Heart left ventricle (tissue), 16 donors: ENCODE data around the gene MRPS23. TPM values are rescaled to one million over a fixed set of nuclear protein-coding genes. Genes with fewer than 3 reads are reported as not detected.

ENCODE experiments used
- ATAC-seq, 4 donors: fragments of 200-7000 bp; cut with Tn5 transposase; one replicate each; pipeline ENCODE4 v1.9.1; 2020 to 2022; ENCODE audit warnings: moderate library complexity in 4 of 4, mild to moderate bottlenecking in 3 of 4, moderate number of reproducible peaks in 1 of 4
- DNase-seq, 5 donors: peaks; one replicate each; pipeline ENCODE4 v3.0.0-alpha.2; 2020
- H3K27ac ChIP-seq, 12 donors: fragments of 200-600 bp; sonication (generic) in 4 of 12; one replicate each; pipeline versions ENCODE4 v1.5.0 to v1.8.0; 2016 to 2022; ENCODE audit warnings: mild to moderate bottlenecking in 2 of 12
- H3K27me3 ChIP-seq, 9 donors: fragments of 200-600 bp; sonication (generic) in 2 of 9; one replicate each; pipeline versions ENCODE4 v1.5.1 to v1.8.0; 2016 to 2022; ENCODE audit warnings: mild to moderate bottlenecking in 3 of 9
- H3K36me3 ChIP-seq, 9 donors: fragments of 200-600 bp; sonication (generic) in 2 of 9; one replicate each; pipeline versions ENCODE4 v1.5.0 to v1.8.0; 2018 to 2022; ENCODE audit warnings: mild to moderate bottlenecking in 2 of 9
- H3K4me1 ChIP-seq, 12 donors: fragments of 200-600 bp; sonication (generic) in 4 of 12; one replicate each; pipeline versions ENCODE4 v1.5.0 to v1.8.0; 2016 to 2022; ENCODE audit warnings: mild to moderate bottlenecking in 3 of 12
- H3K4me3 ChIP-seq, 12 donors: fragments of 200-600 bp; sonication (generic) in 4 of 12; one replicate each; pipeline versions ENCODE4 v1.5.0 to v1.8.0; 2017 to 2022; ENCODE audit warnings: mild to moderate bottlenecking in 9 of 12, moderate library complexity in 4 of 12
- H3K9me3 ChIP-seq, 12 donors: fragments of 200-600 bp; sonication (generic) in 4 of 12; one replicate each; pipeline versions ENCODE4 v1.5.0 to v1.8.0; 2016 to 2022; ENCODE audit warnings: mild to moderate bottlenecking in 1 of 12
- CTCF ChIP-seq, 12 donors: fragments of 200-600 bp; sonication (generic) in 4 of 12; IDR thresholded peaks; one replicate each; pipeline versions ENCODE4 v1.5.0 to v1.8.0; 2018 to 2022; ENCODE audit warnings: antibody characterized with exemption in 12 of 12, mild to moderate bottlenecking in 5 of 12
- POLR2A ChIP-seq, 2 donors: fragments of 450-650 bp; IDR thresholded peaks; one replicate each; pipeline ENCODE4 v1.6.1; 2017; ENCODE audit warnings: antibody characterized with exemption in 2 of 2, mild to moderate bottlenecking in 2 of 2, moderate library complexity in 2 of 2
- WGBS, 4 donors: extraction: QIAGEN DNeasy Blood & Tissue Kit in 2 of 4; methylation state at CpG; one replicate each; pipeline versions ENCODE4 v1.1.5 to v1.1.7; 2013 to 2018; 5-methylcytosine and 5-hydroxymethylcytosine counted together
- intact Hi-C, 10 donors: fragments of 100-400 bp; cut with DNase I; formaldehyde crosslinking; loops; one replicate each; pipeline versions ENCODE4 v1.11.1 to v1.14.2; 2022
- polyA plus RNA-seq, 2 donors: library from polyadenylated mRNA; stranded (reverse); fragments of 200-250 nt; gene quantifications; one replicate each; pipeline ENCODE4 v1.2.3, GENCODE V29; 2013
- total RNA-seq, 9 donors: library from RNA; depleted of rRNA in 2 of 9; stranded (reverse); fragments of >200 nt in 2 of 9; fragmentation: NEBNext Ultra II Directional in 3 of 9; extraction: Animal tissue kit (Norgen Biotek cat#: 25700) in 3 of 9; gene quantifications; one replicate each; pipeline versions ENCODE4 v1.1.0 to v1.2.4, GENCODE V29; 2016 to 2023
- donor health status: ischemic (EF 13 %, LVEDD 7.1; RV severe dilation, severe dysfunction).
- donor health status: healthy with polysubstance abuse.
- donor health status: DM: no; HTN: yes; CAD: no.
- donor health status: DM: no; HTN: no; CAD: no.
- donor health status: ischemic (EF 25% LVEDD 6.9; RV normal size, moderate dysfunction).
- donor health status: ischemic (EF 25% LVEDD 5.7; RV mildly dilated, moderate dysfunction).
- donor health status: healthy.
- donor health status: DM: yes; HTN: yes; CAD: no.
- donor health status: ischemic (EF 35%, LVEDD 5.7; RV mildly dilated, moderate dysfunction).
- donor health status: nonischemic (EF 11% LVEDD 7.7; RV severe dilation, severe dysfunction).
- donor health status: DM: yes; HTN: yes; CAD: no.
- donor health status: PGD.
- donor health status: ischemic (EF 29% LVEDD 5.4; RV normal size, mild dysfunction).
- donor health status: nonischemic (EF 23%, LVEDD 6.1; RV moderate dilation, normal function).

MRPS23 gene
- total and polyA plus RNA-seq, 11 donors, result 23.9 to 207 (median 71.8) TPM

- DNase-seq (peak; percentile 60 to 80 (median 72)), ATAC-seq (peak in 3 of 4 donors; percentile 64 to 72 (median 71))
- peaks cover 0 to 6% (median 0%) of the 10 kb centered on the region in 9 donors for H3K27me3 ChIP-seq
- peak overlapping the region in 8 of 12 donors; percentile 6 to 68 (median 46) for H3K27ac ChIP-seq
- intact Hi-C loops, result loop anchor here in 1 of 10 donors (1.0 to 2.0 kb wide), 2 partner anchors 26 to 47 kb away; no protein-coding TSS in a partner anchor
- H3K4me3 ChIP-seq, result no peak overlapping the region
- no peaks in the 10 kb centered on the region for H3K36me3 ChIP-seq
- TF ChIP-seq CTCF (IDR thresholded peaks at IDR 0.05) (no peak), POLR2A (IDR thresholded peaks at IDR 0.05) (no peak)
- peaks cover 0 to 42% (median 23%) of the 10 kb centered on the region in 12 donors for H3K4me1 ChIP-seq
- WGBS, 4 donors, result 59 to 70% (median 65%) methylated on average over 7 of the region's 7 CpGs
- H3K9me3 ChIP-seq, result no peaks in the 10 kb centered on the region
Measured at GRCh38 chr17:57785022-57785421, 64.8 kb downstream of the MRPS23 start.

Other genes starting within 250 kb of the MRPS23 start
- gene CCDC182, start 104.7 kb downstream of the MRPS23 start, total RNA-seq, result not detected
- not detected for gene CCDC182, start 104.7 kb downstream of the MRPS23 start, polyA plus RNA-seq
- 10 to 100 TPM; 37.6 to 68.5 (median 42.8) TPM for gene CUEDC1, start 105.4 kb upstream of the MRPS23 start, total RNA-seq
- gene CUEDC1, start 105.4 kb upstream of the MRPS23 start, polyA plus RNA-seq, result 10 to 100 TPM; 29.6 to 39.9 TPM
- gene VEZF1, start 138.2 kb upstream of the MRPS23 start, total RNA-seq, result 10 to 100 TPM; 58.9 to 85.6 (median 62.6) TPM
- 10 to 100 TPM; 18.2 to 46.4 TPM for gene VEZF1, start 138.2 kb upstream of the MRPS23 start, polyA plus RNA-seq
- 100 to 1,000 TPM in 4 of 9 donors, 10 to 100 TPM in 5; 80.8 to 114 (median 99.7) TPM for gene SRSF1, start 157.2 kb upstream of the MRPS23 start, total RNA-seq
- 100 to 1,000 TPM in 1 of 2 donors, 10 to 100 TPM in 1; 48.2 to 129 TPM for gene SRSF1, start 157.2 kb upstream of the MRPS23 start, polyA plus RNA-seq
- gene DYNLL2, start 233.4 kb upstream of the MRPS23 start, total RNA-seq, result 100 to 1,000 TPM in 1 of 9 donors, 10 to 100 TPM in 8; 41.4 to 102 (median 74.0) TPM
- 10 to 100 TPM; 70.8 to 89.4 TPM for gene DYNLL2, start 233.4 kb upstream of the MRPS23 start, polyA plus RNA-seq